Hepatocyte (in vitro differentiated cells): ENCODE results near the gene GPR84.

ENCODE experiments used
- CTCF ChIP-seq: fragments of 200-600 bp; sonication (generic); IDR thresholded peaks from 2 replicates; pipeline ENCODE4 v1.5.1; 2016; ENCODE audit warnings: antibody characterized with exemption, mild to moderate bottlenecking; ENCODE audit not compliant: poor library complexity
- EZH2 ChIP-seq: fragments of 200-600 bp; sonication (generic); IDR thresholded peaks from 2 replicates; pipeline ENCODE4 v1.6.1; 2016; ENCODE audit warnings: antibody characterized with exemption, mild to moderate bottlenecking, borderline replicate concordance

GRCh38 chr12:54371328-54372112 lies 7.2 kb upstream of the GPR84 start:
- TF ChIP-seq CTCF (no peak), EZH2 (no peak)
